ENCODE measurements around the gene CD1B. TPM values are rescaled to one million over a fixed set of nuclear protein-coding genes. Genes with fewer than 3 reads are reported as not detected.

CD1B gene
- total RNA-seq = not detected in 2 replicates

DNA sequence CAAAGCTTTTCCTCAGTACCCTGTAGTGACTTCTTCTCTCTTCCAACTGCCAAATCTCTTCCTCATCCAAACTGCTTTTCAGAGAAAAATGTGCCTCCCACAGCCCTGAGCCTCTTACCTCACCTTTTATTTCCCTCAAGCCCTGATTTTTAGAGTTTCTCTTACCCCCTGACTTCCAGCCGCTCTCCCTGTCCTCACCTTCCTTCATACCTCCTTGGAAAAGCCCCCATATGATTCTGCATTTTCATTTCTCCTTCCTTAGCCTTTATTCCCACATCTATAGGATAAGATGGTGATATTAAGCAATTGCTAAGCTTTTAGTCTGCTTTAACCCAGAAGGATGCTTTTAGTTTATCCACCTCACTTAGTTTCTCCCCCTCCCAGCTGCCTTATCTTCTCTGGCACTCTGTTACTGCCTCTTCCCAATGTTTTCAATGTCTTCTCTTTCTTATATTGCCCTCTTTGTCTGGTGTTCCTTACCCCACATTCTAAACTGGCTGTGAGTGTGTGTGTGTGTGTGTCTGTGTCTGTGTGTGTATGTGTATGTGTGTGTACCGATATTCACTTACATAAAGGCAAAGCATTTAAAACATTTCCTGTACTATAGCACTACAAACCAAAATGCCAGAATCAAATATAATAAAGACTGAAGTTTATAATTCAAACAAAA, at the start of gene CD1B:
CD1B (minus strand) TSS at position 51 of the 670 bp plus-strand sequence. CDS start 108 bp downstream, outside the sequence.

DNA sequence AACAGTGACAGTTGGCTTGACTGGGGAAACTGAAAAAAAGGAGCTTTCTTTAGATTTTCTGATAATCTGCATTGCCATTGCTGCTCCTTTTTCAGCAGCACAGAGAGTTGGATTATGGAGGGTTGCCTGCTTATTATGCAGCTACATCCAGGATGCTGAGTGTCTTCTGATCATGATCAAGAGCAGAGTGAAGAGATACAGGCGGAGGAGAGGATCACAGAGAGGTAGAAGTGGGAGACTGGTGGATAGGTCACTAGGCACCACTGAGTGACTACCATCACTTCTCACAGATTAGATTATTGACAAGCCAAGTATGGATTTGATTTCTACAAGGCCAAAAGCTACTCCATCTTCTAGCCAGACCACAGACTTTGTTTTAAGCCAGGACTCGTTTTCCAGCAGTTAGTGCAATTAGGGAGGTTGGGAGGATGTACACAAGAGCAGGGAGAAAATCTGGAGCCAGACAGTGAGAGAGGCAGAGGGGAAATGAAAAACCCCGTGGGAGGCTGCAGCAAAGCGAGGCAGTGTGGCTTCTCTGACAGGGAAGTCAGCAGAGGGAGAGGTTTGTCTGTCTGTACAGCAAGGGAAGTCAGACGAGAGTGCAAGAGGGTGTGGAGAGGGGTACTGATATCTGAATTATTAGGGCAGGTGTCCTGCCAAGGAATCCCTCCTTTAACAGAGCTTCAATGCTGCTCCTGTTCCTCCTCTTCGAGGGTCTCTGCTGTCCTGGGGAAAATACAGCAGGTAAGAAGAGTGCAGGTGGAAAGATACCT, 22.2 kb upstream of the CD1B start, which contains the start of gene CD1E:
CD1E (plus strand) TSS at position 592 of the 773 bp plus-strand sequence; CDS start at position 687, 95 bp downstream.

DNA sequence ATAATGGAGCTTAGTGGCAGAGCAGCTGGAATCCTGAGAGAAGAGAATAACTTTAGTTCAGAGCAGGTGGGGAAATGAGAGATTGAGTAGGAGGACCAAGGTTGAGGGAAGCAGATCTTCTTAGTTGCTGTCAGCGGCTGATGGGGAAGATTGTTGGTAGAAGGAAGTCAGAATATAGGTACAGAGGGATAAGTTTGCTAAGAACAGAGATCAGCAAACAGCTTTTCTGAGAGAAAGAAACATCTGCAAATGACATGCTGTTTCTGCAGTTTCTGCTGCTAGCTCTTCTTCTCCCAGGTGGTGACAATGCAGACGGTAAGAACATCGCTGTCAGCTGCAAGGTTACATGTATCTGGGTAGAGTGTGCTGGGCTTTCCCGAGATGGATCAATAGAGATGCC, 41.5 kb downstream of the CD1B start, which contains the start of gene CD1C:
CD1C (plus strand) TSS at position 113 of the 400 bp plus-strand sequence; CDS start at position 255, 142 bp downstream.

Other genes with a start within 250 kb of the CD1B start
- 1.2 and 1.3 TPM in 2 replicates for gene CD1D, start 150.6 kb downstream of the CD1B start, total RNA-seq
- gene CD1A, start 77.1 kb downstream of the CD1B start, total RNA-seq = not detected in 2 replicates
- not detected in 2 replicates for gene CD1C, start 41.6 kb downstream of the CD1B start, total RNA-seq
- not detected in 2 replicates for gene CD1E, start 22.4 kb upstream of the CD1B start, total RNA-seq
- gene OR10T2, start 67.9 kb upstream of the CD1B start, total RNA-seq = not detected in 2 replicates
- gene OR10K2, start 94.7 kb upstream of the CD1B start, total RNA-seq = not detected in 2 replicates
- gene OR10K1, start 130.3 kb upstream of the CD1B start, total RNA-seq = not detected in 2 replicates
- not detected in 2 replicates for gene OR10R2, start 140.7 kb upstream of the CD1B start, total RNA-seq
- gene OR6Y1, start 222.9 kb upstream of the CD1B start, total RNA-seq = not detected in 2 replicates
- gene OR6P1, start 239.0 kb upstream of the CD1B start, total RNA-seq = not detected in 2 replicates
- gene OR10X1, start 248.4 kb upstream of the CD1B start, total RNA-seq = not detected in 2 replicates